NCI-H2196 treated with DMSO at 0.1 percent for 48 hours (cell line): ENCODE results near the gene PLCH1.

Source experiments
- DNase-seq: peaks from one replicate; lab custom pipeline; 2025; ENCODE audit not compliant: unreplicated experiment; lab: John Stamatoyannopoulos, UW

Gene PLCH1

DNA sequence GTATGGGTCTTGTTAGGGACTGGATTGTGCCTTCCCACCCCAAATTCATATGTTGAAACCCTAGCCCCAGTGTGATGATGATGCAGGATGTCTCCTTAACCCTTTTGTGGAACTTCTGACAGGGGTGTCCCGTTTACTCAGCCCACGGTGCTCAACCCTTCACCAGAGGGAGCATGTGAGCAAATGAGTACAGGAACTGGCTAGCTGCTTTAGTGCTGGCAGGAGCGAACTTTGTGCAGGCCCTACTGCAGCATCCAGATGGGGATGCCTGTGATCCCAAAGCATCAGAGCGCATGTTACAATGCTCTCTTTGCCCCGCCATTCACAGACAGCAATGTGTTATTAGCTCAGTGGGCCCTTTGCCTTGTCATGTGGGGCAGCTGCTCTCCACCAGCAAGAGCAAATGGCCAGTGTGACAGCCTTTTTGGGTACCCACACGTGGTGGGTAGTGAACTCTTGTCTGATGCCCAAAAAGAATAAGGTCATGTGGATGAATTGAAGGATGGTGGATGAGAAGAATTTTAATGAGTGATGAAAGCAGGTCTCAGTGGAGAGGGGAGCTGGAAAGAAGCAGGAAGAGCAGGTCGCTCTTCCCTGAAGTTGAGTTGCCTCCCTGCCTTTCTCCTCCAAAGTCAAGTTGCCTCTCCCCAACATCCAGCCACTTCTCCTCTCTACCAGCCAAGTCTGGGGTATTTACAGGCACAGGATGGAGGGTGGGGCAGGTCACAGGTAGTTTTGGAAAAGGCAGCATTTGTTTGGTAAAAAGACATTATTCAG lies 388.1 kb downstream of the PLCH1 start:
- no peak for DNase-seq

DNA sequence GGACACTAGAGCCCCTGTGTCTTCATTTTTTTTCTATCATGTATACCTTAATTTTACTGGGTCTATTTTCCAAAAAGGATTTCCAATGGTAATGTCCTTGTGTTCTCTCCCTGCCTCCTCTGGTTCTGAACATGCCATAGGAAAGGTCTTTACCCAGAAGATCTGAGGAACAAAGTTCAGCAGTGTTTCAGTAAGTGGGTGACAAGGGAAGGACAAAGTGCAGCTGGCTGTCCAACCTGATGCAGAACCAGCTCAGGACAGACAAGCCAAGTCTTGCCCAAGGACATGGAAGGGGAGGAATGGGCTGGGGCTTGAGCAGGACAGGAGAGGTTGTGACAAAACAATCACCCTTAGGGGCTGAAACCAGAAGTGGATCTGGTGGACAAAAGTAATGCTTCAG lies 390.2 kb downstream of the PLCH1 start:
- no peak for DNase-seq

- peak; percentile 18 for DNase-seq
Observed at GRCh38 chr3:155352900-155353490, 391.9 kb downstream of the PLCH1 start.

DNA sequence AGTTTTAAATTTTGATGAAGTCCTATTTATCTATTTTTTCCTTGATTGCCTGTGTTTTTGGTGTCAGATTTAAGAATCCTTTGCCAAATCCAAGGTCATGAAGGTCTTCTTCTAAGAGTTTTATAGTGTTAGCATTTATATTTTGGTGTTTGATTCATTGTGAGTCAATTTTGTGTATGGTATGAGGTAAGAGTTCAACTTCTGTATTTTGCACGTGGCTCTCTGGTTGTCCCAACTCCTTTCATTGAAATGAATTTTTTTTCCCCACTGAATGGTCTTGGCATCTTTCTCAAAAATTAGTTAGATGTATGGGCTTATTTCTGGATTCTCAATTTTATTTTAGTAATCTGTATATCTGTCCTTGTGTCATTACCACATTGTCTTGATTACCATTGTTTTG lies 394.3 kb downstream of the PLCH1 start:
- no peak for DNase-seq

- no peak for DNase-seq
Observed at GRCh38 chr3:155347901-155348300, 397.0 kb downstream of the PLCH1 start.

DNA sequence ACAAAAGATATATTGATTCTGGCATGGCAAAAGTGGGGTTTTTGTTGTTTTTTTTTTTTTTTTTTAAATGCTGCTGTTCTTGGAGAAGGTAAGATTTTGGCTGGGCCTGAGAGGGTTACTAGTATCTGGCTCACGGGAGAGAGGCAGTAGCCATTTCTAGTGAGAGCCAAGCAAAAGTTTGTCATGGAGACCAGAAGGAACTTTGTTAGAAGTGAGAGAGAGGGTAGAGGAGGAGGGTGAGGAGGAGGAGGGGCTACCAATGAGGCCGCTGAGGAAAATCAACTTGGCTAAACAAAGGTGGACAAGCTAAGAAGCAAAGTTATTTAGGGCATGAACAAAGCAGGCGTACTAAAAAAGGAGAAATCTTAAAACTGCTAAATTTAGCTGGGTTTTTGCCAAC lies 402.5 kb downstream of the PLCH1 start:
- DNase-seq: no peak

DNA sequence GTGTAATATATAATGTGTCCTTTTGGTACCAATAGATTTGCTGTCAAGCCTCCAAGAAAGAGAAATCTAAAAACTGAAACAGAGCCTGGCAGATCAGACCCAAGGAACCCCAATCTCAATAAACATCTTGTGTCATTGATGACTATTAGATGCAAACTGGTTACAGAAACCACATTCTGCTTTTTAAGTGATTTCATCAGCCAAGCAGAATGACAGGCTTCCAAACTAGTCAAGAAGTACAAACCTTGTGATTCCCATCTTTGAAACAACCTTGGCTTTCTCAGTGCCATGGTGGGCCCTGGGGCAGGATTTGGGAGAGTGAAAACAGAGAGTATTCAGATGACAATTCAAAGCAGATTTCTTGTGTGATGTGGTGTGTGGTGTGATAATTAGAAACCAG lies 405.8 kb downstream of the PLCH1 start:
- DNase-seq: no peak

DNA sequence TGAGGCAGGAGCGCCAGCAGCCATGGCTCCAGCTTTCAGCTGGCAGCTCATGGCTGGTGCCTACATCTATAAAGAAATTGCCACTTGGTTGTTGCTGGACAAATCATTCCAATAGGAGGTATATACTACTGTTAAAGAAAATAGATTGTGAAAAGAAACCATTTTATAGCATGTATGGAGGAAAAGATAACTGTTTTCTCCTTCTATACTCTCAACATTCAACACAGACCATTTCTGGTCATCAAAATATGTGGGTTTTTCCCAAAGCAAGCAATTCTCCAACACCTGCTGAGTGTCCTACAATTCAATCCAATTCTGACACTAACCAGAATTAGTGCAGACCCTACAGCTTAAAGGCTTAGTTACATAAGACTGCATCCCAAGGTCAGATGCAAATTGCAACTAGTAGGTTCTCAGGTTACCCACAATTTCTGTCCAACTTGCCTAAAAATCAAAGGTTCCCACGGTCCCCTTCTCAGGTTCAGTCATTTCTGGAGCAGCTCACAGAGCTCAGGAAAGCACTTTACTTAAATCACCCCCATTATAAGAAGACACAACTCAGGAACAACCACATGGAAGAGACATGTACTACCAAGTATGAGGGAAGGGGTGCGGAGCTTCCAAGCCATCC lies 409.0 kb downstream of the PLCH1 start:
- DNase-seq: no peak

DNA sequence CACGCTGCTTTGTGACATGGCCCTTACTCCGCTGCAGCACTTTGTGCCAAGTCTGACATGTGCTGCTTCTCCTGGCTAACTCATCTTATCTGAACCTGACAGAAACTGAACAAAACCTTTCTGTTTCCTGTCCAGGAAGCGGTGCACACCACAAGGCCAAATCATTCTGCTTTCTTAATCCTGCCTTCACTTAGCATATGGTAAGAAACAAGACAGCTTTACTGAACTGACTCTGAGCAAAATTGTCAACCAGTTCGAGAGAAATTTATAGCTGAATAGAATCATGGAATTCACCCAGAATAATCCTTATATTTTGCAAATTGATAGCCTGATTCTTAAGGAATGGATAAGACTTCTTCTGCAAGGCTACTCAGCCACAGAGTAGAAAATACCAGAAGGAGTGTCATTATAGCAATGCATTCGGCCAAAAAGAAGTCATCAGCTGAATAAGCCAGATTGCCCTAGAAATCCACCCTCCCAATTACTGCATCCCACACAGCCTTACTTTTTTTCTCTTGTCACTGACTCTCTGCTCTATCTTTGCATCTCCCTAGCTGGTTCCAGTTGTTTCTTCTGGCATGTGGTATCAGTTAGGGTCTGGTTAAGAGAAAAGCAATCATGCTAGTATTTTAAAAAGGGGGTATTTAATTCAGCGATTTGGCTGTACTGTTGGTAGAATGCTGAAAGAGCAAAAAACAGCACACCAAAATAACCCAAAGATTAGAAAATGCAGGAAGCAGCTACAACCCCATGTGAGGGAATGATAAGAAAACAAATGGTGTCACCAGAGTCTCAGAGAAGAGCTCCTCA lies 409.8 kb downstream of the PLCH1 start:
- no peak for DNase-seq

DNA sequence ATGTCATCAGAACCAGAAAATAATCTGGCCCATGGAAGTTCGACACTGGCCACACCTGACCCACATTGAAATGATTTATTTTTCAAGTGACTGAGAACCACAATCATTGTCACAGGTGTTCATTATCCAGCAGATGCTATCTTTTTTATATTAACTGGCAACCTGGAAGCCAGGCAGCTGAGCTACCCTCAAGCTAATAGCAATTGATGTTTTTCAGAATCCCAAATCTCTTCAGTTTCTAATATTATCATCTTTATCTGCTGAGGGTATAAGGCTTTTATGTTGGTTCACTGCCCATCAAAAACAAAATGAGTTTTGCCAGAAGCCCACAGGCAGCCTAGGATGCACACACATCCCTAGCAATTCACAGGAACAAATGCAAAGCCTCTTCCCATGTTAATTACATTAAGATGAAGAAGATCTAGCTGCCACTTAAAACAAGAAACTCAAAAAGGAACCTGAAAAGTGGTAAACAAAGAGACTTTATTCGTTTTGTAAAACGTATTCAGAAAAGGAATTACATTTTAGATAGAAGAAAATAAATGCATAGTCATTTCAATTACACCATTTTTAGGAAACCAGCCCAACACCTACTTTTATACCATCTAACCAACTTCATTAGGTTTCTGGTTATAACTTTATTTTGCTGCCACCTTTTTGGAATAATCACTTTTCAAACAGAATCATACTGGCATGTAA lies 410.5 kb downstream of the PLCH1 start:
- no peak for DNase-seq

DNA sequence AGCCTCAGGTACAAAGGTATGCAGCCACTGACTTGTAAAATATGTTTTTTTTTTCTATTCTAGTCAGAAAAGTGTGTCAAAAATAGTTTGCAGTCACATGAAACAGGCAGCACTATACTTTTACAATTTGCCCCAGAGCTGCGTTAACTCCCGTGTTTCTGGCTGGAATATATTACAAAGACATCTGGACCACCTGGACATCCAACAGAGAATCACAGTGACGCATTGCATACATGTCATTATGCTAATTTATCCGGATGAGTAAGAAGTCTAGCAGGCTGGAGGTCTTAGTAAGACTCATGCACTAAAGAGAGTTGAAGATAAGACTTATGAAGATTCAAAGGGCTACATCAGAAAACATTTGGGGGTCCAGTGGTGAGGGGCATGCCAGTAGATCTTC lies 412.2 kb downstream of the PLCH1 start:
- no peak for DNase-seq

DNA sequence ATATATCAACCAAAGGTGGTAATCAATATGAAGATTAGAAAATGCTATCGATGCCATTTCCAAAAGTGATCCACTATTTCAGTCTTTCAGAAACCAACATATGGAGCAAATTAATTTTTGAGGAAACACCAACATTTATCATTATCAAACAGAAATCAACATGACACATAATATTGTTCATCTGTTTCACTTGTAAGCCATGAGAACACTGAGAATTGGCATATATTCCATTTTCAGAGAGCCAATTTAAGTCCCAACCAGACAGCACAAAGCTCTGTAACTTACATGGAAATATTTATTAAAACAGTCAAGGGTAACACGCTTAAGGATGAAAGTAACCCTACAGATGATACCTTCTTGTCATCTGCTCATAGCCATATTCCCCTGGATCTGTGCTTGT lies 413.8 kb downstream of the PLCH1 start:
- no peak for DNase-seq

- no peak for DNase-seq
Observed at GRCh38 chr3:155330370-155330769, 414.5 kb downstream of the PLCH1 start.

DNA sequence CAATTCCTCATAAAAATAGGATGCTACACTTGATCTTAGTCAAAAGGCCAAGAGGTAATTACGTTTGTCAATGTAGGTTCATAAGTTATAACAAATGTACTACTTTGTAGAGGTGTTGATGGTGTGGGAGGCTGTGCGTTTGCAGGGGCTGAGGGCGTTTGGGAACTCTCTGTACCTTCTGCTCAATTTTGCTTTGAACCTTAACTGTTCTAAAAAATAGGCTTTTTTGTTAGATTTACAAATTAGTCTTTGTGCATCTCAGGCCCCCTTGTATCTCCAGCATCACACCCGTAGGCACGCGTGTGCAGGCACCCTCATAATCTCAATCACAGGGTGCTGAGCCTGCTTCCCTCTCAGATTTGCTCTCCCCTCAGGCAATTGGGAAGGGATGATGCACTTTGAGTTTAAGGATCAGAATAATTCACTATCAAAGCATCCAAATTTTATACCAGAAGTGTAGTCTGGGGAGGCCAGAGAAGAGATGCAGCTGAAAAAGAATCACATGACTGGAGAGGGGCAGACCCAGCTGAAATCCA lies 415.3 kb downstream of the PLCH1 start:
- no peak for DNase-seq

DNA sequence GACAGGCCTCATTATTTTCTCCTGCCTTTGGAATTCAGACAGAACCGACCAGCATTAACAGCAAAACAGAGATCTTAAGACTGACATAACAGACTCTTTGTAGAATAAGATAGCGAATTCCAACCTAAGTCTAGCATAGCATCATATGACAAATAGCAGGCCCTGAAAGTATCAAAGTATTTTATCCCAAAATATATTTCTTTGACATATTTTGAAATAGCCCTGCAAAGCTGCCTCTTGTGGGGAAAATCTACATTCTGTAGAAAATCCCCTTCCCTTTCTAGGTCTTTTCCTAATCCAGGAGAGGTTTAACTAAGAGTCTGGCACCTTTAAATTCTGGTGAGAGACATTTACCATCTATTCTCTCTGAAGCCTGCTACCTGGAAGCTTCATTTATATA lies 417.0 kb downstream of the PLCH1 start:
- no peak for DNase-seq

DNA sequence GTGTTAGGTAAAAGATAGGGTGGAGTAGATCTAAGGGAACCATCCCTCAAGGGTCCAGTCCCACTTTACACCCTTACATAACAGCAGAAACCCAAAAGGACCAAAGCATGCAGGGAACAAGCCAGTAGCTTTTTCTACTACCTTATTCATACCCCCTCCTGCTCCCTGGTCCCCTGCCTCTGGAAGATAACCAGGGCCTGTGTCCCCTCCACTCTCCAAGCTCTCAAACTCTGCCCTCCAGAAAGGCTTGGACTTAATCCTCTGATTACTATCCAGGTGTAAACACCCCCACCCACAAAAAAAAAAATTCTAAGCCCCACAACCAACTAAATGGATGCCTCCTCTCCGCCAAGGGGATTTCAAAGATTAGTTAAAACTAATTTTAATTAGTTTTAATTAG lies 417.4 kb downstream of the PLCH1 start:
- no peak for DNase-seq

DNA sequence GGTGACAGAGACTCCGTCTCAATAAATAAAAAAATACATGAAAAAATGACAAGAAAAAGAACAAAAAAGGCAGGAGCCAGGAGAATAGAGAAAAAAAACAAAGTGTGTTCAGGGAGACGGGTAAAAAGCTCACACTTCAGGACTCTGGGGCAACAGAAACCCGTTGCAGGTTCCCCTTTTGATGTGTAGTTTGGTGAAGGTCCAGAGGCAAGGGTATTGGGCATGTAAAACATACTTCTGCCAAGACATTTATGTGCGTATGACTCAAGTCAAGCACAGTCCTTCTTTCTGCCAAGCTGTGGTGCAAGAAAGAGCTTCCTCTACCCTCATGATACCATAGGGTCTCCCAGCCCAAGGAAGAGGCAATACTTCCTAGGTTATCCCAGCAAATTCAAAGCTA lies 418.0 kb downstream of the PLCH1 start:
- DNase-seq: no peak

DNA sequence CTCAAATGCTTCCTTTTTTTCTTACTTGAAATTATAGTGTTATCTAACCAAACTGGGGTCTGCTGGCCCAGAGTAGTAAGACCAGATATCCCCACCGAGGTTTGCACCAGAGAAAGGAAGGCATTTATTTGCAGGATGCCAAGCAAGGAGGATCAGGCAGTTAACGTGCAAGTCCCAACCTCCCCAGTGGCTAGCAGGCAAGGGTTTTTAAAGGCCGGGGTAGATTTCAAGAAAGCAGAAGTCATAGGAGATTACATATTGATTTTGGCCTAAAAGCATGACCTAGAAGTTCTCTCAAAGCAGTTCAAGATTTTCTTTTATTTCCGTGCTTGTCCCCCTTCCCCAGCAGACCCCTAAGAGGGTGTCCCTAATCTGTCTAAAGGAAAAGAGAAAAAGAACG lies 418.6 kb downstream of the PLCH1 start:
- no peak for DNase-seq
